Astrocyte (in vitro differentiated cells and primary cell): Measurements from ENCODE around the gene SERPINI1. TPM values are rescaled to one million over a fixed set of nuclear protein-coding genes. Genes with fewer than 3 reads are reported as not detected.

Experiments
- DNase-seq: peaks from one replicate; pipeline ENCODE4 v3.0.0-alpha.2; 2010; ENCODE audit warnings: low read depth
- FAIRE-seq: peaks from 2 replicates; lab custom pipeline; 2011; peaks lifted over from hg19 to GRCh38; lab: Jason Lieb, UNC
- H2AFZ ChIP-seq: 2 replicates; pipeline ENCODE4 v1.6.0; 2012; ENCODE audit warnings: low read depth, low read length, inconsistent platforms
- H3K27ac ChIP-seq: 2 replicates; pipeline ENCODE4 v1.5.1; 2011; ENCODE audit warnings: low read depth, low read length, inconsistent platforms
- H3K27me3 ChIP-seq: 2 replicates; pipeline ENCODE4 v1.6.0; 2011; ENCODE audit warnings: low read length, inconsistent platforms; ENCODE audit not compliant: insufficient read depth
- H3K36me3 ChIP-seq: 2 replicates; pipeline ENCODE4 v1.5.1; 2011; ENCODE audit warnings: low read length, inconsistent platforms; ENCODE audit not compliant: insufficient read depth
- H3K4me1 ChIP-seq: 2 replicates; pipeline ENCODE4 v1.5.1; 2011; ENCODE audit warnings: low read length, inconsistent platforms; ENCODE audit not compliant: insufficient read depth
- H3K4me2 ChIP-seq: 2 replicates; pipeline ENCODE4 v1.6.0; 2012; ENCODE audit warnings: low read length, inconsistent platforms
- H3K4me3 ChIP-seq: 2 replicates; pipeline ENCODE4 v1.5.1; 2011; ENCODE audit warnings: low read depth, mild to moderate bottlenecking, low read length, inconsistent platforms; ENCODE audit not compliant: insufficient read depth
- H3K79me2 ChIP-seq: 2 replicates; pipeline ENCODE4 v1.6.0; 2012; ENCODE audit warnings: mild to moderate bottlenecking, low read length, inconsistent platforms; ENCODE audit not compliant: insufficient read depth
- H3K9ac ChIP-seq: 2 replicates; pipeline ENCODE4 v1.6.0; 2012; ENCODE audit warnings: mild to moderate bottlenecking, low read length, inconsistent platforms
- H3K9me3 ChIP-seq: 2 replicates; pipeline ENCODE4 v1.5.1; 2012; ENCODE audit warnings: low read depth, mild to moderate bottlenecking, low read length, inconsistent platforms; ENCODE audit not compliant: insufficient read depth
- H4K20me1 ChIP-seq: 2 replicates; pipeline ENCODE4 v1.6.0; 2012; ENCODE audit warnings: low read length, inconsistent platforms; ENCODE audit not compliant: insufficient read depth
- H3K27ac Mint-ChIP-seq: one replicate; pipeline ENCODE4 v1.8.0; 2021; ENCODE audit warnings: mild to moderate bottlenecking, mixed read lengths; ENCODE audit not compliant: unreplicated experiment
- H3K27me3 Mint-ChIP-seq: one replicate; pipeline ENCODE4 v1.8.0; 2021; ENCODE audit warnings: low read depth, mixed read lengths; ENCODE audit not compliant: unreplicated experiment
- H3K36me3 Mint-ChIP-seq: one replicate; pipeline ENCODE4 v1.8.0; 2021; ENCODE audit warnings: low read depth, mixed read lengths; ENCODE audit not compliant: unreplicated experiment
- H3K4me1 Mint-ChIP-seq: one replicate; pipeline ENCODE4 v1.8.0; 2021; ENCODE audit warnings: low read depth, mixed read lengths; ENCODE audit not compliant: unreplicated experiment
- H3K4me3 Mint-ChIP-seq: one replicate; pipeline ENCODE4 v1.8.0; 2021; ENCODE audit warnings: mild to moderate bottlenecking, moderate library complexity, mixed read lengths; ENCODE audit not compliant: unreplicated experiment
- H3K9me3 Mint-ChIP-seq: one replicate; pipeline ENCODE4 v1.8.0; 2021; ENCODE audit warnings: mild to moderate bottlenecking, mixed read lengths; ENCODE audit not compliant: unreplicated experiment
- EZH2 ChIP-seq: IDR thresholded peaks from 2 replicates; pipeline ENCODE4 v1.6.1; 2012; ENCODE audit warnings: mild to moderate bottlenecking, low read length, inconsistent platforms; ENCODE audit not compliant: insufficient read depth
- total RNA-seq: library from RNA; stranded (reverse); gene quantifications from 2 replicates; pipeline ENCODE4 v1.2.1, GENCODE V29; 2021
- TF ChIP-seq, protein P1 (sequence below): IDR thresholded peaks from 2 replicates; pipeline ENCODE4 v1.5.1; 2011; ENCODE audit warnings: low read depth, mild to moderate bottlenecking, inconsistent platforms, low read length, moderate library complexity; ENCODE audit not compliant: insufficient read depth

Gene SERPINI1
- total RNA-seq, 1 donor from 2014 or later: 34.4 TPM

DNA sequence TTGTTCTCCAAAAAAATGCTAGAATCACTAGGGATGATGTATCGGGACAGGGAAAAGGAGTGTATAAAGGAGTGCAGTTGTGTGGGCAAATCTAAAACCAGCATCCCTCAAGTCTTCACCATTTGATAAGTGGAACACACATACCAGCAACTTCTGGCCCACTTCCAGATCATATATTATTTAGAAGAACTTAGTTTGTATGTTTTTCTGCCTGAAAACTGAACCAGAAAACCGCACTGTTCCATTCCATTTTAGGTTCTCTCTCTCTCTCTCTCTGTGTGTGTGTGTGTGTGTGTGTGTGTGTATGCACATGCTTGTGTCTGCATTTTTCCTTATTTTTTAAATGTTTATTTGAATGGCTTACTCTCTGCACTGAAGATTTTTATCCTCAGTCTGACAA, 93.5 kb downstream of the SERPINI1 start:
- H3K27ac Mint-ChIP-seq: no peak overlapping the region

DNA sequence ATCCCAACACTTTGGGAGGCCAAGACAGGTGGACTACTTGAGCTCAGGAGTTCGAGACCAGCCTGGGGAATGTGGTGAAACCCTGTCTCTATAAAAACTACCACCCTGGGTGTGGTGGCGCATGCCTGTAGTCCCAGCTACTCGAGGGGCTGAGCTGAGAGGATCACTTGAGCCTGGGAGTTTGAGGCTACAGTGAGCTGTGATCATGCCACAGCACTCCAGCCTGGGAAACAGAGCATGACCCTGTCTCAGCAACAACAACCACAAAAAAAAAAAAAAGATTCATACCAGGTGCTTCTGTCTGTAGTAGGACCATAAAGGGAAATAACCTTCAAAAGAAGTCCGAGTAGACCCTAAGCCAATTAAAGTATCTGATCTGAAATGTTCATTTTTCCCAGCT, 94.5 kb downstream of the SERPINI1 start:
- H3K27ac Mint-ChIP-seq: no peak overlapping the region
- Histone ChIP-seq H2AFZ (no peak overlapping the region), H4K20me1 (no peaks in the 10 kb centered on the region), H3K27me3 (no peaks in the 10 kb centered on the region), H3K27ac (no peak overlapping the region), H3K4me1 (no peaks in the 10 kb centered on the region), H3K36me3 (no peaks in the 10 kb centered on the region), H3K79me2 (no peaks in the 10 kb centered on the region), H3K4me2 (no peak overlapping the region), H3K4me3 (no peak overlapping the region), H3K9me3 (no peaks in the 10 kb centered on the region), H3K9ac (no peak overlapping the region)
- no peak for FAIRE-seq
- no peaks in the 10 kb centered on the region for H3K4me1 Mint-ChIP-seq
- H3K27me3 Mint-ChIP-seq: no peaks in the 10 kb centered on the region
- H3K36me3 Mint-ChIP-seq: no peaks in the 10 kb centered on the region
- DNase-seq: no peak
- no peak overlapping the region for H3K4me3 Mint-ChIP-seq
- TF ChIP-seq EZH2: no peak
- H3K9me3 Mint-ChIP-seq: no peaks in the 10 kb centered on the region

More for the DNA sequence above, 93.5 kb downstream of the SERPINI1 start:
- Mint-ChIP-seq H3K4me1 (no peaks in the 10 kb centered on the region), H3K4me3 (no peak overlapping the region), H3K9me3 (no peaks in the 10 kb centered on the region), H3K27me3 (no peaks in the 10 kb centered on the region), H3K36me3 (no peaks in the 10 kb centered on the region)
- Histone ChIP-seq H3K9me3 (no peaks in the 10 kb centered on the region), H3K4me2 (no peak overlapping the region), H4K20me1 (no peaks in the 10 kb centered on the region), H3K79me2 (no peaks in the 10 kb centered on the region), H2AFZ (no peak overlapping the region), H3K4me3 (no peak overlapping the region), H3K9ac (no peak overlapping the region), H3K4me1 (no peaks in the 10 kb centered on the region), H3K27ac (no peak overlapping the region), H3K36me3 (no peaks in the 10 kb centered on the region), H3K27me3 (no peaks in the 10 kb centered on the region)
- TF ChIP-seq, protein P1, sequence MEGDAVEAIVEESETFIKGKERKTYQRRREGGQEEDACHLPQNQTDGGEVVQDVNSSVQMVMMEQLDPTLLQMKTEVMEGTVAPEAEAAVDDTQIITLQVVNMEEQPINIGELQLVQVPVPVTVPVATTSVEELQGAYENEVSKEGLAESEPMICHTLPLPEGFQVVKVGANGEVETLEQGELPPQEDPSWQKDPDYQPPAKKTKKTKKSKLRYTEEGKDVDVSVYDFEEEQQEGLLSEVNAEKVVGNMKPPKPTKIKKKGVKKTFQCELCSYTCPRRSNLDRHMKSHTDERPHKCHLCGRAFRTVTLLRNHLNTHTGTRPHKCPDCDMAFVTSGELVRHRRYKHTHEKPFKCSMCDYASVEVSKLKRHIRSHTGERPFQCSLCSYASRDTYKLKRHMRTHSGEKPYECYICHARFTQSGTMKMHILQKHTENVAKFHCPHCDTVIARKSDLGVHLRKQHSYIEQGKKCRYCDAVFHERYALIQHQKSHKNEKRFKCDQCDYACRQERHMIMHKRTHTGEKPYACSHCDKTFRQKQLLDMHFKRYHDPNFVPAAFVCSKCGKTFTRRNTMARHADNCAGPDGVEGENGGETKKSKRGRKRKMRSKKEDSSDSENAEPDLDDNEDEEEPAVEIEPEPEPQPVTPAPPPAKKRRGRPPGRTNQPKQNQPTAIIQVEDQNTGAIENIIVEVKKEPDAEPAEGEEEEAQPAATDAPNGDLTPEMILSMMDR: no peak
- no peak for TF ChIP-seq EZH2
- FAIRE-seq (no peak), DNase-seq (no peak)

DNA sequence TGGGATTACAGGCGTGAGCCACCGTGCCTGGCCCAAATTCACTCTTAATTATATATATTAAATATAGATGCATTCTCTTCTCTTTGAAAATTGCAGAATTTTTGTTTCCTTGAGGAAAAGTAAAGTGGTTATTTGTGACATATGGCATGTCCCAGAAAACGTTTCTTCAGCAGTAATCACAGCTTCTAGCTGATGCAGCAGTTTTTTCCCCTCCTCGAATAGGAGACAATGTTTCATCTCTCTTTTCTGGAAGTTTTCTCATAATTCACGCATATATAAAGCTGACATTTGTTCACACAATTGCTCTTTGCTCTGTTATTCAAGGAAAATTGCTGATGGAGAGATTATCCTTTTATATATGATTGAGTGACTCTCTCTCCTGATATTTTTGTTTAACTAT, 99.8 kb downstream of the SERPINI1 start:
- Histone ChIP-seq H3K4me2 (no peak overlapping the region), H3K27me3 (no peaks in the 10 kb centered on the region), H3K79me2 (no peaks in the 10 kb centered on the region), H3K36me3 (no peaks in the 10 kb centered on the region), H2AFZ (no peak overlapping the region), H3K9ac (no peak overlapping the region), H3K9me3 (no peaks in the 10 kb centered on the region), H3K4me3 (no peak overlapping the region), H3K27ac (no peak overlapping the region), H4K20me1 (no peaks in the 10 kb centered on the region), H3K4me1 (no peaks in the 10 kb centered on the region)
- H3K27me3 Mint-ChIP-seq: no peaks in the 10 kb centered on the region
- H3K27ac Mint-ChIP-seq: no peak overlapping the region
- no peaks in the 10 kb centered on the region for H3K4me1 Mint-ChIP-seq
- H3K9me3 Mint-ChIP-seq: no peaks in the 10 kb centered on the region
- no peak for DNase-seq
- TF ChIP-seq, protein P1: no peak
- no peak for TF ChIP-seq EZH2
- no peak for FAIRE-seq
- H3K36me3 Mint-ChIP-seq: no peaks in the 10 kb centered on the region
- no peak overlapping the region for H3K4me3 Mint-ChIP-seq
